Left ventricle myocardium inferior (tissue), 1 donor: ENCODE measurements around the gene TADA2B. TPM values are rescaled to one million over a fixed set of nuclear protein-coding genes. Genes with fewer than 3 reads are reported as not detected.

Experiments
- DNase-seq: peaks from one replicate; pipeline ENCODE4 v3.0.0-alpha.2; 2020
- H3K27ac ChIP-seq: fragments of 200-600 bp; replicated peaks from 2 replicates; pipeline ENCODE4 v1.8.0; 2021
- H3K27me3 ChIP-seq: fragments of 200-600 bp; 2 replicates; pipeline ENCODE4 v1.8.0; 2021; ENCODE audit warnings: low read depth
- H3K36me3 ChIP-seq: fragments of 200-600 bp; 2 replicates; pipeline ENCODE4 v1.8.0; 2021
- H3K4me1 ChIP-seq: fragments of 200-600 bp; 2 replicates; pipeline ENCODE4 v1.8.0; 2021
- H3K4me3 ChIP-seq: fragments of 200-600 bp; 2 replicates; pipeline ENCODE4 v1.8.0; 2021; ENCODE audit warnings: mild to moderate bottlenecking, moderate library complexity
- H3K9me3 ChIP-seq: fragments of 200-600 bp; replicated peaks from 2 replicates; pipeline ENCODE4 v1.8.0; 2021
- intact Hi-C: fragments of 100-400 bp; cut with micrococcal nuclease; formaldehyde crosslinking; loops from one replicate; pipeline ENCODE4 v1.11.0; 2022
- total RNA-seq: library from RNA; stranded (reverse); fragmentation: NEBNext Ultra II Directional; extraction: Animal tissue kit (Norgen Biotek cat#: 25700); gene quantifications from one replicate; pipeline ENCODE4 v1.2.1, GENCODE V29; 2021
- TF ChIP-seq, protein P1 (sequence below): fragments of 200-600 bp; IDR thresholded peaks from 2 replicates; pipeline ENCODE4 v1.8.0; 2021; ENCODE audit warnings: antibody characterized with exemption, mild to moderate bottlenecking, borderline replicate concordance
- donor health status: DM: no; HTN: yes; CAD: no; lungs with severe emphysema.

The TADA2B gene
- total RNA-seq, 1 donor from 2014 or later = 33.7 TPM

DNA sequence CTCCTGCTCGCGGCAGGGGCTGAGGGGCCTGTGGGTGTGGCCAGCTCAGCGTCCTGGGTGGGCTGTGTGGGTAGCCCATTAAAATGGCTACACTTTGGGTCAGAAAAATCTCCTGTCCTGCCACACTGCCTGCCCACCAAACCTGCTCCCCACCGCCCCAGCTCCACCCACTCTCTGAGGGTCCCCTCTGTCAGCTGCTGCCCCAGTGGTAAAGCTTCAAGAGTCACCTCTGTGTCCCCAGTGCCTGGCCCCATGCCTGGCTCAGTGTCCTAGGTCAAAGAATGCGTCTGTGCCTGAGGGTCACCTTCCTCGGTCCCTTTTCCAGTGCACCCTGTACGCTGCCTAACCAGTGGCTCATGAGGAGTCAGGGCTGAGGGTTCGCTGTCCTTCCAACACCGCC is 24.9 kb upstream of the TADA2B start:
- no peak for DNase-seq
- Histone ChIP-seq H3K9me3 (no peaks in the 10 kb centered on the region), H3K4me1 (peaks cover 10% of the 10 kb centered on the region), H3K27ac (no peak overlapping the region), H3K27me3 (no peaks in the 10 kb centered on the region), H3K36me3 (peaks cover 59% of the 10 kb centered on the region), H3K4me3 (no peak overlapping the region)
- TF ChIP-seq, protein P1, sequence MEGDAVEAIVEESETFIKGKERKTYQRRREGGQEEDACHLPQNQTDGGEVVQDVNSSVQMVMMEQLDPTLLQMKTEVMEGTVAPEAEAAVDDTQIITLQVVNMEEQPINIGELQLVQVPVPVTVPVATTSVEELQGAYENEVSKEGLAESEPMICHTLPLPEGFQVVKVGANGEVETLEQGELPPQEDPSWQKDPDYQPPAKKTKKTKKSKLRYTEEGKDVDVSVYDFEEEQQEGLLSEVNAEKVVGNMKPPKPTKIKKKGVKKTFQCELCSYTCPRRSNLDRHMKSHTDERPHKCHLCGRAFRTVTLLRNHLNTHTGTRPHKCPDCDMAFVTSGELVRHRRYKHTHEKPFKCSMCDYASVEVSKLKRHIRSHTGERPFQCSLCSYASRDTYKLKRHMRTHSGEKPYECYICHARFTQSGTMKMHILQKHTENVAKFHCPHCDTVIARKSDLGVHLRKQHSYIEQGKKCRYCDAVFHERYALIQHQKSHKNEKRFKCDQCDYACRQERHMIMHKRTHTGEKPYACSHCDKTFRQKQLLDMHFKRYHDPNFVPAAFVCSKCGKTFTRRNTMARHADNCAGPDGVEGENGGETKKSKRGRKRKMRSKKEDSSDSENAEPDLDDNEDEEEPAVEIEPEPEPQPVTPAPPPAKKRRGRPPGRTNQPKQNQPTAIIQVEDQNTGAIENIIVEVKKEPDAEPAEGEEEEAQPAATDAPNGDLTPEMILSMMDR = no peak
- intact Hi-C loops = no loop called here

DNA sequence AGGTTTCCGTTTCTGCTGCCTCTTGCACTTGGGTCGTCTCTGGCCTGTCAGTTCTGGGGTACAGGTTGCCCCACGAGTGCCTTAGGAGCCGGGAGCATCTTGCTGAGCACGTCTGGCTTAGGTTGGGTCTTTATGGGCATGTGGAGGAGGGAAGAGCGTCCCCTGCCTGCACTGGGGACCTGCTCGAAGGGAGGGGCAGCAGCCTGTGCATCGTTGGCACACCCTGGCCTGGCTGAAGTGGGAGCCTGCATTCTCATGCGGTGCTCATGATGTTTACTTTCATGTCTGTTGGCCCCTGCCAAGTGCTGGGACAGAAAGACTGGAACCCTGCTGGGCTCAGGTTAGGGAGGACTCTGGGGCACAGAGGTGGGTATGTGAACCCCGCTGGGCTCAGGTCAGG is 23.8 kb upstream of the TADA2B start:
- TF ChIP-seq, protein P1 = no peak
- DNase-seq = no peak
- Histone ChIP-seq H3K4me1 (peaks cover 10% of the 10 kb centered on the region), H3K27ac (no peak overlapping the region), H3K4me3 (no peak overlapping the region), H3K27me3 (no peaks in the 10 kb centered on the region), H3K9me3 (no peaks in the 10 kb centered on the region), H3K36me3 (peaks cover 60% of the 10 kb centered on the region)
- intact Hi-C loops = no loop called here

DNA sequence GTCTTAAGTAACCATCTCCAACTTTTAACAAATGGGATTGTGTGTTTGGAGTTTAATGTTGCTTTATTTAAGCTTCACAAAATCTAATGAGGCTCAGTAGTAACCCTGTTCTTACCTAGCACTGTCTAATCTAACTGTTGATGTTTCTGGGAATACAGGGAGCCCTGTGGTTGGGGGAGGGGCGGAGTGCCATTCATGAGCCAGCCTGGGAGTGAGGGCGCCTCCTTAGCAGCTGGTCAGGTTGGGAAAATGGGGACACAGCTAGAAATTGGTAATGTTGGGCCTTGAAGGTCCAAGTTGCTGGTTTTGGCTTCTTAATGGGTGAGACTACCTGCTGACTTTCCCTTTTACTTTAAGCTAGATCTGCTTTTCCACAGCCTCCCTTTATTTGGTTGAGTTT is 22.9 kb upstream of the TADA2B start:
- Histone ChIP-seq H3K27ac (no peak overlapping the region), H3K4me1 (peaks cover 9% of the 10 kb centered on the region), H3K36me3 (peaks cover 60% of the 10 kb centered on the region), H3K9me3 (no peaks in the 10 kb centered on the region), H3K4me3 (no peak overlapping the region), H3K27me3 (no peaks in the 10 kb centered on the region)
- TF ChIP-seq, protein P1 = no peak
- no peak for DNase-seq
- intact Hi-C loops = no loop called here

DNA sequence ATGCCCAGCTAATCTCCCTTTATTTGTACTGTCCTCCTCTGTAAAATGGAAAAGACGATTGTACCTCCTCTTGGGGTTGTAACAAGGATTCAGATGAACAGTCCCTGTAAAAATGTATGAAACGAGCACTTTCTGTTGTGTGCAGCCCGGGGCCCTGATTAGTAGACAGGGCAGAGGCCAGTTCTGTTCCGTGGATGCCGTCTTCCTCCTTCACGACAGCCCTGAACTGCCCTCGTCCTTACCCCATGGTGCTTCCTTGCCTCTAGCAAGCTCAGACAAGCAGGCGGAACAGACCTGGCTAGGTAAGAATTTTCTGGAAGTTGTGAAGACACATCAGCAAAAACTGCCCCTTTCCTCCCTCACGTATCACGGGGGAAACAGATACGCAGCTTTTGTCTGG is 22.3 kb upstream of the TADA2B start:
- DNase-seq = no peak
- Histone ChIP-seq H3K9me3 (no peaks in the 10 kb centered on the region), H3K4me3 (no peak overlapping the region), H3K36me3 (peaks cover 60% of the 10 kb centered on the region), H3K27me3 (no peaks in the 10 kb centered on the region), H3K4me1 (peaks cover 4% of the 10 kb centered on the region), H3K27ac (no peak overlapping the region)
- intact Hi-C loops = no loop called here
- TF ChIP-seq, protein P1 = no peak

DNA sequence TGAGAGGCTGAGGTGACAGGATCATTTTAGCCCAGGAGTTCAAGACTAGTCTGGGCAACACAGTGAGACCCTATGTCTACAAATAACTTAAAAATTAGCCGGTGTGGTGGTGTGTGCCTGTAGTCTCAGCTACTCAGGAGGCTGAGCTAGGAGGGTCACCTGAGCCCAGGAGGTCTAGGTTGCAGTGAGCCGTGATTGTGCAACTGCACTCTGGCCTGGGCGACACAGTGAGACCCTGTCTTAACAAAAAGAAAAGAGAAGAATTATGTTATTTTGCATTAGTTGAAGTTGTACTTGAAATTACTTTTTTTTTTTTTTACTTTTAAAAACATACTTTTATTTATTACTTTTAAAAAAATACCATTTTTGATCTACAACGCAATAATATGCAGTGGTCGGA is 21.8 kb upstream of the TADA2B start:
- Histone ChIP-seq H3K27ac (no peak overlapping the region), H3K4me3 (no peak overlapping the region), H3K4me1 (no peaks in the 10 kb centered on the region), H3K9me3 (no peaks in the 10 kb centered on the region), H3K27me3 (no peaks in the 10 kb centered on the region), H3K36me3 (peaks cover 59% of the 10 kb centered on the region)
- DNase-seq = no peak
- intact Hi-C loops = no loop called here
- TF ChIP-seq, protein P1 = no peak
